Smooth muscle cell (in vitro differentiated cells): ENCODE data around the gene MAN2A1. TPM values are rescaled to one million over a fixed set of nuclear protein-coding genes. Genes with fewer than 3 reads are reported as not detected.

ENCODE experiments used
- DNase-seq: peaks from one replicate; lab custom pipeline; 2025; ENCODE audit not compliant: unreplicated experiment; lab: John Stamatoyannopoulos, UW
- H2AFZ ChIP-seq: fragments of 200-600 bp; sonication (generic); 2 replicates; pipeline ENCODE4 v1.6.0; 2016; ENCODE audit warnings: antibody characterized with exemption, low read depth, mild to moderate bottlenecking
- H3F3A ChIP-seq: fragments of 200-600 bp; sonication (generic); 2 replicates; pipeline ENCODE4 v1.6.0; 2017; ENCODE audit warnings: antibody characterized with exemption, low read depth
- H3K27ac ChIP-seq: fragments of 200-600 bp; sonication (generic); 2 replicates; pipeline ENCODE4 v1.5.1; 2016; ENCODE audit warnings: low read depth, mild to moderate bottlenecking
- H3K27me3 ChIP-seq: fragments of 200-600 bp; sonication (generic); 2 replicates; pipeline ENCODE4 v1.6.1; 2016; ENCODE audit warnings: low read depth, mild to moderate bottlenecking
- H3K36me3 ChIP-seq: fragments of 200-600 bp; sonication (generic); 2 replicates; pipeline ENCODE4 v1.5.1; 2016; ENCODE audit warnings: low read depth
- H3K4me1 ChIP-seq: fragments of 200-600 bp; sonication (generic); 2 replicates; pipeline ENCODE4 v1.5.1; 2016; ENCODE audit warnings: low read depth
- H3K4me2 ChIP-seq: fragments of 200-600 bp; sonication (generic); 2 replicates; pipeline ENCODE4 v1.6.0; 2016; ENCODE audit warnings: mild to moderate bottlenecking
- H3K4me3 ChIP-seq: fragments of 200-600 bp; sonication (generic); 2 replicates; pipeline ENCODE4 v1.5.1; 2016; ENCODE audit warnings: mild to moderate bottlenecking
- H3K79me2 ChIP-seq: fragments of 200-600 bp; sonication (generic); 2 replicates; pipeline ENCODE4 v1.6.0; 2016; ENCODE audit warnings: low read depth, mild to moderate bottlenecking
- H3K9ac ChIP-seq: fragments of 200-600 bp; sonication (generic); 2 replicates; pipeline ENCODE4 v1.6.0; 2016; ENCODE audit warnings: low read depth
- H3K9me3 ChIP-seq: fragments of 200-600 bp; sonication (generic); replicated peaks from 2 replicates; pipeline ENCODE4 v1.5.1; 2016; ENCODE audit warnings: low read depth
- H4K20me1 ChIP-seq: fragments of 200-600 bp; sonication (generic); 2 replicates; pipeline ENCODE4 v1.6.0; 2016; ENCODE audit warnings: low read depth
- WGBS: methylation state at CpG from one replicate; pipeline ENCODE4 v1.1.7; 2016; ENCODE audit warnings: low lambda C conversion rate; 5-methylcytosine and 5-hydroxymethylcytosine counted together
- polyA plus RNA-seq: library from polyadenylated mRNA; unstranded; fragments of >200 nt; fragmentation: Nextera tagmentation; extraction: Ambion mirVana; gene quantifications from 2 replicates; pipeline ENCODE4 v1.2.1, GENCODE V29; 2016
- total RNA-seq: library from RNA; depleted of rRNA; stranded (reverse); fragments of >200 nt; gene quantifications from 2 replicates; pipeline ENCODE4 v1.2.3, GENCODE V29; 2014
- TF ChIP-seq, protein P1 (sequence below): fragments of 200-600 bp; sonication (generic); IDR thresholded peaks from 2 replicates; pipeline ENCODE4 v1.5.1; 2017; ENCODE audit warnings: borderline replicate concordance, mild to moderate bottlenecking, antibody characterized with exemption; ENCODE audit not compliant: insufficient read depth, poor library complexity, severe bottlenecking

MAN2A1 gene
- total and polyA plus RNA-seq, 2 experiments from 2014 or later: 20.3 to 112 TPM

DNA sequence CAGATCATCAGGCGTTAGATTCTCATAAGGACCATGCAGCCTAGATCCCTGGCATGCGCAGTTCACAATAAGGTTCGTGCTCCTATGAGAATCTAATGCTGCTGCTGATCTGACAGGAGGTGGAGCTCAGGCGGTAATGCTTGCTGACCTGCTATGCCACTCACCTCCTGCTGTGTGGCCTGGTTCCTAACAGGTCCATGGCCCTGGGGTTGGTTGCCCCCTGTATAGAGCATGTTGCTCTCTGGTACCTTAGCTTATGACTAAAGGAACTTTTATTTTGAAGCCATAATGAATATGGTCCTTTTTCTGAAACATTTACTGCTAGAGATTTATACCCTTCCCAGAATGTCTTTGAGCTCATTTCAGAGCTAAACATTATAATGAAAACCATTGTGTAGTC, 3.1 kb downstream of the MAN2A1 start:
- Histone ChIP-seq H3K9me3 (no peaks in the 10 kb centered on the region), H3F3A (peaks cover 7% of the 10 kb centered on the region), H3K9ac (no peak overlapping the region), H3K27ac (no peak overlapping the region), H3K79me2 (peaks cover 76% of the 10 kb centered on the region), H4K20me1 (peaks cover 68% of the 10 kb centered on the region), H3K36me3 (no peaks in the 10 kb centered on the region), H3K4me2 (peak overlapping the region; percentile 97), H3K4me3 (peak overlapping the region; percentile 81), H3K27me3 (no peaks in the 10 kb centered on the region), H3K4me1 (peaks cover 43% of the 10 kb centered on the region), H2AFZ (no peak overlapping the region)
- no peak for DNase-seq
- TF ChIP-seq, protein P1, sequence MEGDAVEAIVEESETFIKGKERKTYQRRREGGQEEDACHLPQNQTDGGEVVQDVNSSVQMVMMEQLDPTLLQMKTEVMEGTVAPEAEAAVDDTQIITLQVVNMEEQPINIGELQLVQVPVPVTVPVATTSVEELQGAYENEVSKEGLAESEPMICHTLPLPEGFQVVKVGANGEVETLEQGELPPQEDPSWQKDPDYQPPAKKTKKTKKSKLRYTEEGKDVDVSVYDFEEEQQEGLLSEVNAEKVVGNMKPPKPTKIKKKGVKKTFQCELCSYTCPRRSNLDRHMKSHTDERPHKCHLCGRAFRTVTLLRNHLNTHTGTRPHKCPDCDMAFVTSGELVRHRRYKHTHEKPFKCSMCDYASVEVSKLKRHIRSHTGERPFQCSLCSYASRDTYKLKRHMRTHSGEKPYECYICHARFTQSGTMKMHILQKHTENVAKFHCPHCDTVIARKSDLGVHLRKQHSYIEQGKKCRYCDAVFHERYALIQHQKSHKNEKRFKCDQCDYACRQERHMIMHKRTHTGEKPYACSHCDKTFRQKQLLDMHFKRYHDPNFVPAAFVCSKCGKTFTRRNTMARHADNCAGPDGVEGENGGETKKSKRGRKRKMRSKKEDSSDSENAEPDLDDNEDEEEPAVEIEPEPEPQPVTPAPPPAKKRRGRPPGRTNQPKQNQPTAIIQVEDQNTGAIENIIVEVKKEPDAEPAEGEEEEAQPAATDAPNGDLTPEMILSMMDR: no peak
- WGBS: 85% methylated on average over 4 of the region's 4 CpGs

DNA sequence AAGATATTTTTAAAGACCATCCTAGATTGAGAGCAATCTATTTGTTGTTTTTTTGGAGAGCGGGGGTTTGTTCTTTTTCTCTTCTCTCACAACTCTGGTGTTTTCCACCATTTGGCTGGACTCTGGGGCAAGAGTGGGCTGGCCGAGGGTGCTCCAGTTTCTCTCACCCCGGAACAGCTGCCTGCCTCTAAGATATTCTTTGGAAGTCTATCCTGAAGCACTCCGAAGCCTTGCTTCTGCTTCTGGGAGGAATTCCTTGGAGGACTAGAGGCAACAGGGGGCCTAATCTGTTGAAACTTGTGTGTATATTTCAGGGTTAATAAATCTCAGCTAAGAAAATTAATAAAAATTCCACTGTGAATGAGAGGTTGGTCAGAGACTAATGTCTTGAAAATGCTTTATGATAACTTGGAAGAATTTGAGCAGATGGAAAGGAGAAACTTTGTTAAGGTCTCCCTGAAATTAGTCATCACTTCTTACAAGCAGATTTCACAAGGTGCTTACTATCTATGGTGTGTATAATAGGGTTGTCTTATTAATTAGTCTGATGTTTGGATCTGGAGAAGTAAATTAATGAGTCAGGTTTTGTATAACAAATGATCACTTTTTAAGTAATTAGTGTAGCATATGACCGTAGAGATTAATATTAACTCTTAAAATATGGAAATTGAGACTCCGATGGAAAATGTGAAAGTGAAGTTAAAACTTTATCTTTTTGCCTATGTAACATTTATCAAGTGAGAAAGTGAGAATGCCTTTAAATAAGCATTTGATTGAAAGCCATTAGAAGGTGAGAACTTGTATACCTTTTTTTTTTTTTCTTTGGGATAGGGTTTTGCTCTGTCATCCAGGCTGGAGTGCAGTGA, 4.0 kb downstream of the MAN2A1 start:
- Histone ChIP-seq H3K9me3 (no peaks in the 10 kb centered on the region), H4K20me1 (peaks cover 76% of the 10 kb centered on the region), H2AFZ (no peak overlapping the region), H3K27ac (peak overlapping the region; percentile 70), H3F3A (peaks cover 7% of the 10 kb centered on the region), H3K4me2 (peak overlapping the region; percentile 97), H3K4me1 (peaks cover 43% of the 10 kb centered on the region), H3K4me3 (peak overlapping the region; percentile 81), H3K36me3 (no peaks in the 10 kb centered on the region), H3K9ac (no peak overlapping the region), H3K27me3 (no peaks in the 10 kb centered on the region), H3K79me2 (peaks cover 85% of the 10 kb centered on the region)
- WGBS: 75% methylated on average over 6 of the region's 6 CpGs
- no peak for DNase-seq
- TF ChIP-seq, protein P1: no peak

DNA sequence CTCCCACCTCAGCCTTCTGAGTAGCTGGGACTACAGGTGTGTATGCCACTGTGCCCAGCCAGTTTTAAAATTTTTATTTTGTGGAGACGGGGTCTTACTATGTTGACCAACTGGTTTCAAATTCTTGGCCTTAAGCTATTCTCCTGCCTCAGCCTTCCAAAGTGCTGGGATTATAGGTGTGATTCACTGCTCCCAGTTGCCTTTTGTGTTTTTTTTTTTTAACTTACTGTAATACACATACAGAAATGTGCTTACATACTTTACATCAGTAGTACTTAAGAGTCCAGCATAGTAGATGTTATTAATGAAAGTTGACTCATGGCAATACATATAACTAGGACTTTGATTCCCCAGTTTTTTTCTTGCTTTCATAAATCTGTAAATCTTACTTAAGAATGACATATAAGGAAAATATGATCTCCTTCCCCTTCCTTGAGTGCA, 4.7 kb downstream of the MAN2A1 start:
- H3K9ac ChIP-seq: no peak overlapping the region
- peak overlapping the region; percentile 70 for H3K27ac ChIP-seq
- peaks cover 82% of the 10 kb centered on the region for H4K20me1 ChIP-seq
- H3K79me2 ChIP-seq: peaks cover 92% of the 10 kb centered on the region
- no peaks in the 10 kb centered on the region for H3K27me3 ChIP-seq
- H3K4me1 ChIP-seq: peaks cover 43% of the 10 kb centered on the region
- peaks cover 7% of the 10 kb centered on the region for H3F3A ChIP-seq
- TF ChIP-seq, protein P1: no peak
- H3K4me3 ChIP-seq: no peak overlapping the region
- H3K4me2 ChIP-seq: peak overlapping the region; percentile 97
- H2AFZ ChIP-seq: no peak overlapping the region
- no peaks in the 10 kb centered on the region for H3K36me3 ChIP-seq
- H3K9me3 ChIP-seq: no peaks in the 10 kb centered on the region
- 69% methylated on average over 1 of the region's 1 CpG for WGBS
- no peak for DNase-seq
